Neuronal stem cell (in vitro differentiated cells): Measurements from ENCODE around the gene NGB.

Experiments
- DNase-seq: peaks from one replicate; pipeline ENCODE4 v3.0.0-alpha.2; 2013; ENCODE audit warnings: low spot score
- H2AFZ ChIP-seq: one replicate; pipeline ENCODE4 v1.6.1; 2013; ENCODE audit warnings: mild to moderate bottlenecking, low read length, inconsistent platforms
- H2AK5ac ChIP-seq: 2 replicates; pipeline ENCODE4 v1.6.1; 2013; ENCODE audit warnings: low read depth, mild to moderate bottlenecking, inconsistent platforms, low read length, moderate library complexity, mixed read lengths
- H2BK120ac ChIP-seq: 2 replicates; pipeline ENCODE4 v1.6.1; 2013; ENCODE audit warnings: low read depth, mild to moderate bottlenecking, inconsistent platforms, low read length, moderate library complexity, mixed read lengths
- H2BK12ac ChIP-seq: one replicate; pipeline ENCODE4 v1.6.1; 2013; ENCODE audit warnings: low read length, inconsistent platforms
- H2BK15ac ChIP-seq: 2 replicates; pipeline ENCODE4 v1.6.1; 2013; ENCODE audit warnings: mild to moderate bottlenecking, low read length, inconsistent platforms, mixed read lengths
- H2BK5ac ChIP-seq: one replicate; pipeline ENCODE4 v1.6.1; 2013; ENCODE audit warnings: inconsistent platforms, mild to moderate bottlenecking, low read length, moderate library complexity
- H3K14ac ChIP-seq: one replicate; pipeline ENCODE4 v1.6.1; 2013; ENCODE audit warnings: low read length, inconsistent platforms
- H3K18ac ChIP-seq: 2 replicates; pipeline ENCODE4 v1.6.1; 2013; ENCODE audit warnings: low read length, inconsistent platforms
- H3K23ac ChIP-seq: 2 replicates; pipeline ENCODE4 v1.6.1; 2013; ENCODE audit warnings: low read depth, mild to moderate bottlenecking, mixed read lengths, low read length, inconsistent platforms; ENCODE audit not compliant: poor library complexity
- H3K27ac ChIP-seq: replicated peaks from 3 replicates; pipeline ENCODE4 v1.5.1; 2013; ENCODE audit warnings: low read length, inconsistent platforms
- H3K27me3 ChIP-seq, 3 experiments: 2 replicates each; pipeline ENCODE4 v1.6.1; 2013; ENCODE audit warnings: low read length in 3 of 3, mild to moderate bottlenecking in 2 of 3, inconsistent platforms in 1 of 3, low read depth in 1 of 3, mixed read lengths in 1 of 3, moderate library complexity in 1 of 3; ENCODE audit not compliant: control insufficient read depth in 3 of 3, insufficient read depth in 3 of 3
- H3K36me3 ChIP-seq, 2 donors: replicated peaks in 1 of 2; 2 replicates each; pipeline ENCODE4 v1.6.1; 2013; ENCODE audit warnings: low read length in 2 of 2; ENCODE audit not compliant: control insufficient read depth in 2 of 2, insufficient read depth in 2 of 2
- H3K4ac ChIP-seq: 2 replicates; pipeline ENCODE4 v1.6.1; 2013; ENCODE audit warnings: inconsistent platforms, mild to moderate bottlenecking, low read length, moderate library complexity
- H3K4me1 ChIP-seq, 2 donors: 1 replicate in 1 of 2; 2 replicates in 1 of 2; pipeline ENCODE4 v1.6.1; 2013; ENCODE audit warnings: low read length in 2 of 2, low read depth in 1 of 2; ENCODE audit not compliant: control insufficient read depth in 2 of 2, insufficient read depth in 1 of 2
- H3K4me2 ChIP-seq: one replicate; pipeline ENCODE4 v1.6.1; 2013; ENCODE audit warnings: mild to moderate bottlenecking, low read length, inconsistent platforms; ENCODE audit not compliant: insufficient read depth, poor library complexity, severe bottlenecking
- H3K4me3 ChIP-seq, 2 donors: 2 replicates each; pipeline ENCODE4 v1.5.1; 2013; ENCODE audit warnings: low read length in 2 of 2, mild to moderate bottlenecking in 2 of 2, inconsistent platforms in 1 of 2, moderate library complexity in 1 of 2
- H3K79me1 ChIP-seq: one replicate; pipeline ENCODE4 v1.6.1; 2013; ENCODE audit warnings: low read depth, mild to moderate bottlenecking, inconsistent platforms, low read length, moderate library complexity
- H3K9ac ChIP-seq: one replicate; pipeline ENCODE4 v1.6.1; 2013; ENCODE audit warnings: mild to moderate bottlenecking, low read depth, low read length, inconsistent platforms; ENCODE audit not compliant: poor library complexity
- H3K9me3 ChIP-seq, 2 donors: replicated peaks in 1 of 2; 2 replicates each; pipeline versions ENCODE3 to v1.6.1; 2013; ENCODE audit warnings: low read length in 2 of 2, mild to moderate bottlenecking in 2 of 2, inconsistent platforms in 1 of 2, low read depth in 1 of 2, mixed read lengths in 1 of 2, moderate library complexity in 1 of 2; ENCODE audit not compliant: control insufficient read depth in 2 of 2, insufficient read depth in 1 of 2
- H4K8ac ChIP-seq: one replicate; pipeline ENCODE4 v1.6.1; 2013; ENCODE audit warnings: low read depth, mild to moderate bottlenecking, inconsistent platforms, low read length, moderate library complexity
- H4K91ac ChIP-seq: one replicate; pipeline ENCODE4 v1.6.1; 2013; ENCODE audit warnings: low read length, low read depth, mild to moderate bottlenecking, inconsistent platforms; ENCODE audit not compliant: poor library complexity
- WGBS, 2 donors: extraction: QIAGEN DNeasy Blood & Tissue Kit; methylation state at CpG; one replicate each; pipeline ENCODE4 v1.1.7; 2013; ENCODE audit warnings: missing lambda C conversion rate in 2 of 2, mixed read lengths in 1 of 2; ENCODE audit not compliant: insufficient read length in 2 of 2, insufficient replicate concordance in 1 of 2; ENCODE audit errors: extremely low coverage in 2 of 2; 5-methylcytosine and 5-hydroxymethylcytosine counted together

The NGB gene

DNA sequence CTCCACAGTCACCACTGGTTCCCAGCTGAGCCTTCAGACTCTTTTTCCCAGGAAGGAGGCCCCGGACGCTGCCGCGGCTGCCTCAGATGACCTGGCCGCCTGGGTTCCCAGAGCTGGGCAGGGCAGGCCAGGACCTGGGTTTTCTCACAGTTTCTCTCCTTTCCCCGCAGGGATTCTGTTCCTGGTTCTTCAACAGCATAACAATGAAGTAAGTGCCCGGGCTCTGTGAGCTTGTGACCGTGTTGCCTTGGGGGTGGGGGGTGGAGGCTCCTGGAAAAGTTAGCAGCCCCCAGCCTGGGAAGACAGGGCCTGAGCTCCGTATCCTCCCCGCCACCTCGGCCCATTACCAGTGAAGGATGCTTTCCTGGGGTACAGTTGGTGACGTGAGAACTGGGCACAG lies 45.8 kb downstream of the NGB start:
- Histone ChIP-seq H3K4me3 (no peak overlapping the region), H2BK5ac (no peak overlapping the region), H2BK120ac (no peak overlapping the region), H3K18ac (peak overlapping the region; percentile 8), H3K36me3 (no peaks in the 10 kb centered on the region), H3K9ac (no peak overlapping the region), H3K79me1 (no peaks in the 10 kb centered on the region), H2BK12ac (no peak overlapping the region), H2BK15ac (peak overlapping the region; percentile 22), H3K4me2 (no peak overlapping the region), H4K91ac (no peak overlapping the region), H4K8ac (no peak overlapping the region), H3K4me1 (peaks cover 0 to 21% of the 10 kb centered on the region in 2 donors), H3K27ac (no peak overlapping the region), H3K14ac (no peak overlapping the region), H2AK5ac (no peak overlapping the region), H3K9me3 (no peaks in the 10 kb centered on the region), H3K4ac (no peak overlapping the region), H3K27me3 (peaks cover 0 to 19% (median 0%) of the 10 kb centered on the region in 3 experiments), H3K23ac (no peak overlapping the region), H2AFZ (no peak overlapping the region)
- no CpG with 5 or more reads among the region's 12 CpGs for WGBS, 2 donors
- no peak for DNase-seq

DNA sequence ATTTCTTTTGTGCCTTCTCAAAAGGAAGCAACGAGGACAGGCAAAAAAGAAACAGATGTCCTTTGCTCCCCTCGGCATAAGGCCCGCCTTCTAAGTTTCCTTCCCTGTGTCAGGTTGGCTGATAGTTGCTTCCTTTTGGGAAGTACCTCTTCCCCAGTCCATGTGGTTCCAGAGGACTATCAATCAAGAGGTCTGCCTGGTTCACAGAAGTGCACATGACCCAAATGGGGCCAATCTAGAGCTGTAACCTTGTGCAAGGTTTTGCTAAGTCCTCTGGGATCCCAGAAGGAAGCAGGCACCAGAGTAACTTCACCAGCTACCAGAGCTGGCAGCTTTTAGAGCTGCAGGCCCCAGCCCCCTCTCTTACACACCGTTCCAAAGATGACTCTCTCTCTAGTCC lies 46.8 kb downstream of the NGB start:
- Histone ChIP-seq H3K27ac (no peak overlapping the region), H3K4me2 (no peak overlapping the region), H4K91ac (no peak overlapping the region), H3K14ac (no peak overlapping the region), H2AK5ac (no peak overlapping the region), H3K9me3 (no peaks in the 10 kb centered on the region), H2BK5ac (peak overlapping the region; percentile 32), H3K27me3 (peaks cover 0 to 28% (median 0%) of the 10 kb centered on the region in 3 experiments), H3K4me3 (no peak overlapping the region), H3K23ac (no peak overlapping the region), H2BK120ac (no peak overlapping the region), H3K4me1 (peaks cover 0 to 21% of the 10 kb centered on the region in 2 donors), H3K4ac (no peak overlapping the region), H2BK12ac (no peak overlapping the region), H3K79me1 (no peaks in the 10 kb centered on the region), H2AFZ (no peak overlapping the region), H3K18ac (peak overlapping the region; percentile 14), H3K9ac (no peak overlapping the region), H4K8ac (no peak overlapping the region), H2BK15ac (no peak overlapping the region), H3K36me3 (no peaks in the 10 kb centered on the region)
- no peak for DNase-seq
- WGBS, 2 donors, result no CpG with 5 or more reads among the region's 4 CpGs

DNA sequence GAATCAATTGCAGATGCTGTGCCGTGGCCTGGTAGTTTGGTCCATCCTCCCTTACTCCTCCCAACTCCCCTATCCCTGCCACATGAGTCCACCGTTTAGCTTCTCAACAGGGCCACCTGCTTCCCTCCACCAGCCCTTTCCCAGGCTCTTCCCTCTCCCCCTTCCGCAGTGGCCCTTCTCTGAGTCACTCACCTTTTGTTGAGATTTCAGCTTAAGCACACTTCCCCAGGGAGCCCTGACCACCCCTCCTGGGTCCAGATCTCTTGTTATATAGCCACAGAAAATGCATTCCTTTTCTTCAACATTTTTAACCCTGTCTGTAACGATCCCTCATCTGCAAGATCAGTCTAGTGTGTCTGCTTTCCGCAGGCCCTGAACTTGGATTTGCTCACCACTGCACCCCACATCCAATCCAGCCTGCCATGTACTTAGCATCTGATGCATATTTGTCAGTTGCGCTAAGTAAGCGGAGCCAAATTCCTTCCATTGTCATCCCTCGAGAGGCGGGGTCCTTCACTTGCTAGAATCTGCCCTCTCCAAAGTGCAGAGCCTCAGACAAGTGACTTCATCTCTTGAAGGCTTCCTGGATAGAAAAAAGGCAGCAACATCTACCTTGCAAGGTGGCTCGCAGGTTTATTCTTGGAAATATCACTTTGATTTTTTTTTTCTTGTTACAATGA lies 48.3 kb downstream of the NGB start:
- Histone ChIP-seq H3K79me1 (no peaks in the 10 kb centered on the region), H2AK5ac (no peak overlapping the region), H2BK5ac (no peak overlapping the region), H3K14ac (no peak overlapping the region), H2BK120ac (no peak overlapping the region), H3K4ac (no peak overlapping the region), H3K27ac (no peak overlapping the region), H3K4me3 (no peak overlapping the region), H2AFZ (no peak overlapping the region), H3K18ac (no peak overlapping the region), H4K8ac (no peak overlapping the region), H3K36me3 (no peaks in the 10 kb centered on the region), H2BK15ac (no peak overlapping the region), H2BK12ac (no peak overlapping the region), H3K27me3 (peaks cover 0 to 41% (median 0%) of the 10 kb centered on the region in 3 experiments), H3K9ac (no peak overlapping the region), H3K9me3 (no peaks in the 10 kb centered on the region), H4K91ac (no peak overlapping the region), H3K4me1 (peaks cover 0 to 24% of the 10 kb centered on the region in 2 donors), H3K4me2 (no peak overlapping the region), H3K23ac (no peak overlapping the region)
- peak; percentile 35 for DNase-seq
- WGBS, 2 donors, result no CpG with 5 or more reads among the region's 10 CpGs

DNA sequence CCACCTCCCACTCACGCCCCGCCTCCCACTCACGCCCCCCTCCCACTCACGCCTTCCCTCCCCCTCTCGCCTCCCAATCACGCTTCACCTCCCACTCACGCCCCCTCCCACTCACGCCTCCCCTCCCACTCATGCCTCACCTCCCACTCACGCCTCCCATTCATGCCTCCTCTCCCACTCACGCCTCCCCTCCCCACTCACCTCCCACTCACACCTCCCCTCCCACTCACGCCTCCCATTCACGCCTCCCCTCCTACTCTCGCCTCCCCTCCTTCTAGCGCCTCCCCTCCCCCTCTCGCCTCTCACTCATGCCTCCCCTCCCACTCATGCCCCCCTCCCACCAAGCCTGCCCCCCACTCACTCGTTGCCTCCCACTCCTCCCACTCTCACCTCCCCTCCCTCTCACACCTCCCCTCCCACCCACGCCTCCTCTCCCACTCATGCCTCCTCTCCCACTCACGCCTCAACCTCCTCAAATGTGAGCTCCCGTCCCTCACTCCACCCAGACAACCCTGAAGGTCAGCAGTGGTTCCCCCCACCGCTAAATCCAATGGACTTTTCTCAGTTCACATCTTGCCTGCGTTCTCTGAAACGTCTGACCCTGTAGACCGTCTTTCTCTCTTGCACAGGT lies 49.6 kb downstream of the NGB start:
- no peak for DNase-seq
- Histone ChIP-seq H3K36me3 (no peaks in the 10 kb centered on the region), H3K23ac (no peak overlapping the region), H3K9me3 (no peaks in the 10 kb centered on the region), H3K79me1 (no peaks in the 10 kb centered on the region), H3K27ac (no peak overlapping the region), H2BK15ac (no peak overlapping the region), H3K14ac (no peak overlapping the region), H2BK12ac (no peak overlapping the region), H3K4me2 (no peak overlapping the region), H2AFZ (no peak overlapping the region), H2BK120ac (no peak overlapping the region), H3K18ac (no peak overlapping the region), H3K9ac (no peak overlapping the region), H3K4me3 (no peak overlapping the region), H4K8ac (no peak overlapping the region), H3K4me1 (peaks cover 0 to 24% of the 10 kb centered on the region in 2 donors), H3K27me3 (peaks cover 0 to 55% (median 0%) of the 10 kb centered on the region in 3 experiments), H2AK5ac (no peak overlapping the region), H3K4ac (no peak overlapping the region), H2BK5ac (no peak overlapping the region), H4K91ac (no peak overlapping the region)
- WGBS, 2 donors, result 92% methylated on average over 2 of the region's 23 CpGs; no CpG with 5 or more reads in 1 of the 2 donors
